HuH-7 (cell line): ENCODE data around the gene CACNA2D4.
"Not testable (repeated sequence)": the region's sequence is repeated elsewhere in the genome, so short reads cannot be mapped to it uniquely, and the experiment has no call there.

Experiments used
- DNase-seq: peaks from one replicate; pipeline ENCODE4 v3.0.0; 2011; ENCODE audit warnings: low spot score

Gene CACNA2D4

GRCh38 chr12:1832801-1833595, 85.5 kb downstream of the CACNA2D4 start:
- DNase-seq, result no peak

- peak; percentile 83 for DNase-seq
Observed at GRCh38 chr12:1830981-1831963, 87.2 kb downstream of the CACNA2D4 start.

DNA sequence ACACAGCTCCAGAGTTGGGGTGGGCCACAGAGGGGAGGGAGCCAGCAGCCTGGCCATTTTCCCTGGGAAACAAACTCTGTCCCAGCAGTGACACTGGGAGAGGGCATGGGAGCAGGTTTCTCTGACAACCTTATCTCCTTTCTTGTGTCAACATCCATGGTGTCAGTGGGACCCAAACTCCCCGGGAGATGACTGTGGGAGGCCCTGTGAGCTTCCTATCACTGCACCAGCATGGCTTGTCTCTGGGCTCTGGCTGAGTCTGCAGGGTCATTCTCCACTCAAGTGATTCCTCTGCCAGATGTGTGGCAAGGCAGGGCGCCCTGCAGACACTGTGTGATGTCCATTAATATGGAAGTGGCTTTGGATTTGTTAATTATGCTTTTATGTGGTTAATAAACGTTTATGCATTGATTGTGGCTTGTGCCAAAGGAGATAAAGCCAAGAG, 88.0 kb downstream of the CACNA2D4 start:
- DNase-seq, result no peak

GRCh38 chr12:1829306-1829900, 89.0 kb downstream of the CACNA2D4 start:
- no peak for DNase-seq

- no peak for DNase-seq
Observed at GRCh38 chr12:1828856-1829255, 89.6 kb downstream of the CACNA2D4 start.

DNA sequence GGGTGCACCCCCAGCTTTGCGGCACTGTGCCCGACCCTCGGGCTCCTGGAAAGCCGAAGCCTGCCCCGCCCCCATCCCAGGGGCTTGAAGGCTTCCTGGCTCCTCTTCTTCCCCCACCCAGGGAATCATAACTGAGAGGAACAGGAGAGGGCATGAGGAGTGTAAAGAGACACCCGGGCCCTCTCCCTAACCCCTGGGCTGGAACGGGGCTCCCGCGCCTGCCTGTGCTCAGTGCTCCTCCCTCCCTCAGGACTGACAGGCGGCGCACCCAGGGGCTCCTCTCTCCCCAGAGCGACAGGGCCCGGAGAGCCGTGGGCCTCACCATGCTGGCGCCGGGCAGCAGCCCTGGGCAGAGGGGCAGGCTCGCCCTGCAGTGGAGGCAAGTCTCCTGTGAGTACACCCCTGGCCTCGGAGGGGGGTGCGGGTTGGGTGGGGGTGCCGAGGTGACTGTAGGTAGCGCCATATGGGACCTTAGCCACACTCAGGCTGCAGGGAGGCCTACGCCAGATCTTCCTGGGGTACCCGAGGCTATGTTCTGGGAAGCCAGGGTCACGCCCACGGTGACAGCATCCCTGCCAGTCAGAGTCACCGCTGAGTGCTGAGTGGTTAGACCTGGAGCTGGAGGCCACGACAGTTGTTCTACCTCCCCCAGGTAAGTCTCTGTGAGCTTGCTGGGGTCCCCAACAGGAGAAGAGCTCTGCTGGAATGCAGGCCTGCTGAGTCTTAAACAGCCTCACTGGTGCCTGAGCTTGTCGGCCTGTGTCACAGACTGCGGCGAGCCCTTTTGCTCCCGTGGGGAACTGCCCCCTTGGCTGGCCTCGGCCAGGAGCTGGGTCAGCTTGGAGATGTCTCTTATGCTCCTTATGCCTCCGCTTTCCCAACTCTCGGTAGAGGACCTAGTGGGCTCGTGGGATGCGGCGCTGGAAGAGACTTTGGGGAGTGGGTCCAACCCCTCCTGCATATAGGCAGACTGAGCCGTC, 90.3 kb downstream of the CACNA2D4 start:
- DNase-seq, result no peak

GRCh38 chr12:1826867-1827705, 91.4 kb downstream of the CACNA2D4 start:
- no peak for DNase-seq

- DNase-seq, result no peak
Observed at GRCh38 chr12:1826401-1826800, 92.1 kb downstream of the CACNA2D4 start.

DNA sequence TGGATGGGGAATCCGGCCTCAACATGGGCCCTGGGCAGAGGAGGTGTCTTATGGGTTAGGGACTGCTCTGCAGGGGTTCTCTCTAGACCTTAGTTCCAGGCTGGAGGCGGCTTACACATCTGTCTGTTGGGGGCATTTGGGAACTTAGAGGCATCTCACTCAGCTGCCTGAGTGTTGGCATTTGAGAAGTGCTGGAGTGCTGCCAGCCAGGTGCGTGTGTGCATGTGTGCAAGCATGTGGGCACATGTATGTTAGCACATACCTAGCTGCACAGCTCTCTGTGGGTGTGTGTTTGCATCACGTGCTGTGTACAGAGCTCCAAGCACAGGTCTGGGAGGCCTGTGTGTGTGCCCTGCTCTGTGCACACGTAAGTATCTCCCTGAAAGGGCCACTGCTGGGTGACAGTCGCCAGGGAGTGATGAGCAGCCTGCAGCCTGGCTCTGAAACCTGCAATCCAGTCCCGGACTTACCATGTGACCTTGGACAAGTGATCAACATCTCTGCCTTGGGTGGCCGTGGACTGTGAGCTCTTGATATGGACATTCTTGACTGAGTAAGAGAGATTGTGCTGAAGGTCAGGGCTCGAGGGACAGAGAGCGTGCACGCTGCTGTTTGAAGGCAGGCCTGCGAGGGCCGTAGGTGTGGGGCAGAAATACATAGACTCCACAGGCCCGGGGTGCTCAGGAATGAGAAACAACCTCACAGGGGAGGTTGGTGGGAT, 92.9 kb downstream of the CACNA2D4 start:
- DNase-seq, result no peak

DNA sequence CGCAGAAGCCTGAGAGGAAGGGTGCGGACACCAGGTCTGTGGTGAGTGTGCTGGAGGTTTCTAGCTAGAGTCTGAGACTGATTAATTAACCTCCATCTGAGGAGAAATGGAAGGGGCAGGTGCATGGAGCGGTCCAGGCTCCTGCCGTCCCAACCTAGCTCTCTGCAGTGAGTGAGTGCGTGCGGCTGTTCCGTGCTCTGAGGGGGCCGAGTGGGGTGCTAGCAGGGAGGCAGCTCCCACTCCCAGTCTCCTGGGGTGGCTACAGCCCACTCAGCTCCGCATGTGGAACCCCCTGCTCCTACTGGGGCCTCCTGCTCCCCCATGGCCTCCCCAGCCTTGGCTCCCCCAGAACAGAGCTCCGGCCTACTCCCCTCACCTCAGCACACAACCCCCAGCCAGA, 95.2 kb downstream of the CACNA2D4 start:
- DNase-seq, result no peak

- no peak for DNase-seq
Observed at GRCh38 chr12:1822699-1823098, 95.8 kb downstream of the CACNA2D4 start.

DNA sequence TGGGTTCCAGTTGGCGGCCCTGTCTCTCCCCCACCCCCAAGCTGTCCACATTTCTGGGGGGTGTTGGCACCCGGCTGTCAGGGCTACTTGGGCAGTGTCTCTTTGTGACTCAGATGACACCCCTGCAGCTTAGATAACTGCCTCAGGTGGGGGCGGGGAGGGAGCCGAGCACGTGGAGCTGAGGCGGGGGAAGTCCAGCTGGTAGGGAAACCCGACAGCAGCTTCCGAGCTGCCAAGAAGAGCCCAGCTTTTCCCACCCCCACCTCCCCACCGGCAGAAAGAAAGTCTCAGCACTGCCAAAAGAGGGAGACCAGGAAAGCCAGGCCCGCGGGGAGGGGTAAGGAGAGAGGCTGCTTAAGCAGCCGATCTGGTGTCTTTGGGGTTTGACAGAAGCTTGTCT, 96.6 kb downstream of the CACNA2D4 start:
- DNase-seq, result no peak

- no peak for DNase-seq
Observed at GRCh38 chr12:1820896-1821291, 97.6 kb downstream of the CACNA2D4 start.

- DNase-seq, result no peak
Observed at GRCh38 chr12:1820191-1820895, 98.1 kb downstream of the CACNA2D4 start, which contains the start of gene LRTM2. TSS of gene LRTM2 (plus strand) at chr12:1820565. CDS start at chr12:1828149, 7,584 bp downstream.

GRCh38 chr12:1819571-1819970, 98.9 kb downstream of the CACNA2D4 start:
- DNase-seq, result no peak

DNA sequence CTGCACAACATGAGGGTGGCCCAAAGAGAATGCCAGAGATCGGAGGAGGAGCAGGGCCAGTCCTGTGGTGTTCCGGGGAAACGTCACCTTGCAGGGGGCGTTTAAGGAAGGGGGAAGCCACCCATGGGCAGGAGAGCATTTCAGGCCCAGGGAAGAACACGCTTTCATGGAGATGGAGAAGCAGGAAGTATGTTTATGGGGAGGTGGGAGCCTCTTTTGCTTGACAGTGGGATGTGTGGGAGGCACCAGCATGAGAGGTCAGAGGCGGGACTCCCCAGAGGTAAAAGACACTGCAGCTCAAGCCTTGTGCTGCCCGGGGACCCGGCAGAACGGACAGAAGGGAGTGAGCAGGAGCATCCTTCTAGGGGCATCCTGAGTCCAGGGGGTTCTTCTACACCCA, 99.4 kb downstream of the CACNA2D4 start:
- no peak for DNase-seq

DNA sequence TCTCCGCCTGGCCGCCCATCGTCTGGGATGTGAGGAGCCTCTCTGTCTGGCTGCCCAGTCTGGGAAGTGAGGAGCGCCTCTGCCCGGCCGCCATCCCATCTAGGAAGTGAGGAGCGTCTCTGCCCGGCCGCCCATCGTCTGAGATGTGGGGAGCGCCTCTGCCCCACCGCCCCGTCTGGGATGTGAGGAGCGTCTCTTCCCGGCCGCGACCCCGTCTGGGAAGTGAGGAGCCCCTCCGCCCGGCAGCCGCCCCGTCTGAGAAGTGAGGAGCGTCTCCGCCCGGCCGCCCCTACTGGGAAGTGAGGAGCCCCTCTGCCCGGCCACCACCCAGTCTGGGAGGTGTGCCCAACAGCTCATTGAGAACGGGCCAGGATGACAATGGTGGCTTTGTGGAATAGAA, 100.5 kb downstream of the CACNA2D4 start:
- not testable (repeated sequence) for DNase-seq

- no peak for DNase-seq
Observed at GRCh38 chr12:1816730-1817348, 101.6 kb downstream of the CACNA2D4 start.
